Activated CD4-positive, alpha-beta memory T cell treated with anti-CD3 and anti-CD28 coated beads, Interleukin-2, amount 10 ng/mL, durations not matched to agents 7 days and 5 days (primary cell): Measurements from ENCODE around the gene CACNA1D. TPM values are rescaled to one million over a fixed set of nuclear protein-coding genes. Genes with fewer than 3 reads are reported as not detected.

Source experiments
- CTCF ChIA-PET: fragments of 350-600 bp; sonication (Branson Sonifier 250); formaldehyde crosslinking; loops from one replicate; lab custom pipeline; 2021; ENCODE audit warnings: antibody characterized with exemption, inconsistent platforms; lab: Charles Lee
- POLR2A ChIA-PET: fragments of 350-600 bp; sonication (Branson Sonifier 250); formaldehyde crosslinking; loops from one replicate; lab custom pipeline; 2021; ENCODE audit warnings: antibody characterized with exemption; lab: Charles Lee
- DNase-seq: peaks from one replicate; pipeline ENCODE4 v3.0.0-alpha.2; 2020
- H3K27ac Mint-ChIP-seq: one replicate; pipeline ENCODE4 v1.8.0; 2021; ENCODE audit warnings: mild to moderate bottlenecking, mixed read lengths
- H3K27me3 Mint-ChIP-seq: one replicate; pipeline ENCODE4 v1.8.0; 2021; ENCODE audit warnings: mixed read lengths
- H3K36me3 Mint-ChIP-seq: one replicate; pipeline ENCODE4 v1.8.0; 2021; ENCODE audit warnings: low read depth, mixed read lengths
- H3K4me1 Mint-ChIP-seq: one replicate; pipeline ENCODE4 v1.8.0; 2021; ENCODE audit warnings: mixed read lengths
- H3K4me3 Mint-ChIP-seq: one replicate; pipeline ENCODE4 v1.8.0; 2021; ENCODE audit warnings: mild to moderate bottlenecking, mixed read lengths
- H3K9me3 Mint-ChIP-seq: one replicate; pipeline ENCODE4 v1.8.0; 2021; ENCODE audit warnings: mixed read lengths
- total RNA-seq, 2 experiments: library from RNA; stranded (reverse); gene quantifications; one replicate each; pipeline ENCODE4 v1.2.3, GENCODE V29; 2021

The CACNA1D gene
- total RNA-seq, 2 experiments from 2014 or later: 2.5 to 3.2 TPM

DNA sequence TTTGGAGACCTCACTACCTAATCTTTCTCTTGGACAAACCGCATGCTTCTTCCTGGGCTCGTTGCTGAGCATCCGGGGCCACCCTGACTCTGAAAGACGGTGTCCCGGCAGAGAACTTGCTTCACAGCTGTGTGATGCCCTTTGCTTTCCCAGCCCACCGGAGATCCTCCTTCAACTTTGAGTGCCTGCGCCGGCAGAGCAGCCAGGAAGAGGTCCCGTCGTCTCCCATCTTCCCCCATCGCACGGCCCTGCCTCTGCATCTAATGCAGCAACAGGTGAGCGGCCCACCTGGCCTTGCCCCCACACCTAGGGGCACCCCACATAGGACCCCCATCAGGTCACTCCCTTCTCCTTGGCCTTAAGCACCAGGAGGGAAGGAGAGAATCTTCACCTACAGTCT lies 314.1 kb downstream of the CACNA1D start:
- Mint-ChIP-seq H3K4me3 (no peak overlapping the region), H3K27ac (no peak overlapping the region), H3K36me3 (no peaks in the 10 kb centered on the region), H3K4me1 (no peaks in the 10 kb centered on the region), H3K27me3 (peaks cover 10% of the 10 kb centered on the region), H3K9me3 (no peaks in the 10 kb centered on the region)
- CTCF ChIA-PET: no interaction called here
- POLR2A ChIA-PET: no interaction called here
- peak; percentile 12 for DNase-seq

DNA sequence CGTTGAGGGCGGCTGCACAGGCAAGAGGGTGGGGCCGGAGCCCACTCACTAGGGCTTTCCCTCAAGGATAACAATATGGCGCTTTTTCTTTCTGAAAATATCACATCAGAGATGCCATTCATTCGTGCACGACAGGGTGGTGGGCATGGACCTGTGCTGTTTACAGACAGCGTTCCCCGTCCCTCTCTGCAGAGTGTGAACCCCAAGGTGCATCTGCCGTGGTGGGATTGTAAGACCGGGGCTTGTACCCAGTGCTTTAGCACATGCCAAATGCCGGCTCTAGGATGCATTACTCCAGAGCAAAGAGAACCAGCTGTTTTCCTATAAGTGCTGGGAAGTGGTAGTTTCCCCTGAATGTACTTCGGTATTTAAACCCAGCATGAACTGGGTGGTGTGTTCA lies 314.9 kb downstream of the CACNA1D start:
- ChIA-PET CTCF (interaction anchor here (2.1 kb wide), 1 partner anchor 99 kb away, joined by 7 read pairs; no protein-coding TSS in a partner anchor), POLR2A (no interaction called here)
- H3K4me3 Mint-ChIP-seq: no peak overlapping the region
- DNase-seq: no peak
- no peaks in the 10 kb centered on the region for H3K4me1 Mint-ChIP-seq
- no peak overlapping the region for H3K27ac Mint-ChIP-seq
- H3K27me3 Mint-ChIP-seq: peaks cover 10% of the 10 kb centered on the region
- H3K9me3 Mint-ChIP-seq: no peaks in the 10 kb centered on the region
- H3K36me3 Mint-ChIP-seq: no peaks in the 10 kb centered on the region

DNA sequence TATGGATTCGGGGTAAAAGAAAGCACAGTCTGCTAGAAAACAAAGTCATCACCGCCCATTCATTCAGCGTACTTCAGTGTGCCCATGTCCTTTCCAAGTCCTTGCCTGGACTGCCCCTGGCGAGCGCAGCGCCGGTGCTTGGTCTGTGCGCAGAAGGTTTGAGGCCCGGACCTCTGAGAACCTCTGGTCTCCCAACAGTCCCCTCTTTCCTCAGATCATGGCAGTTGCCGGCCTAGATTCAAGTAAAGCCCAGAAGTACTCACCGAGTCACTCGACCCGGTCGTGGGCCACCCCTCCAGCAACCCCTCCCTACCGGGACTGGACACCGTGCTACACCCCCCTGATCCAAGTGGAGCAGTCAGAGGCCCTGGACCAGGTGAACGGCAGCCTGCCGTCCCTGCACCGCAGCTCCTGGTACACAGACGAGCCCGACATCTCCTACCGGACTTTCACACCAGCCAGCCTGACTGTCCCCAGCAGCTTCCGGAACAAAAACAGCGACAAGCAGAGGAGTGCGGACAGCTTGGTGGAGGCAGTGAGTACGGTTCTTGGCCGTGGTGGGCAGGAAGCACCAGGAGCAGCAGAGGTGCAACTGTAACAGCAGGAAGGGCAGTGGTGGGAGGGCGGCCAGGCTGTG lies 315.5 kb downstream of the CACNA1D start:
- ChIA-PET POLR2A (no interaction called here), CTCF (interaction anchor here (0.7 to 2.1 kb wide), 2 partner anchors 14 to 100 kb away, joined by 3 to 7 read pairs; no protein-coding TSS in a partner anchor)
- H3K4me3 Mint-ChIP-seq: no peak overlapping the region
- H3K4me1 Mint-ChIP-seq: no peaks in the 10 kb centered on the region
- peaks cover 6% of the 10 kb centered on the region for H3K27me3 Mint-ChIP-seq
- no peaks in the 10 kb centered on the region for H3K9me3 Mint-ChIP-seq
- no peaks in the 10 kb centered on the region for H3K36me3 Mint-ChIP-seq
- DNase-seq: no peak
- H3K27ac Mint-ChIP-seq: no peak overlapping the region

DNA sequence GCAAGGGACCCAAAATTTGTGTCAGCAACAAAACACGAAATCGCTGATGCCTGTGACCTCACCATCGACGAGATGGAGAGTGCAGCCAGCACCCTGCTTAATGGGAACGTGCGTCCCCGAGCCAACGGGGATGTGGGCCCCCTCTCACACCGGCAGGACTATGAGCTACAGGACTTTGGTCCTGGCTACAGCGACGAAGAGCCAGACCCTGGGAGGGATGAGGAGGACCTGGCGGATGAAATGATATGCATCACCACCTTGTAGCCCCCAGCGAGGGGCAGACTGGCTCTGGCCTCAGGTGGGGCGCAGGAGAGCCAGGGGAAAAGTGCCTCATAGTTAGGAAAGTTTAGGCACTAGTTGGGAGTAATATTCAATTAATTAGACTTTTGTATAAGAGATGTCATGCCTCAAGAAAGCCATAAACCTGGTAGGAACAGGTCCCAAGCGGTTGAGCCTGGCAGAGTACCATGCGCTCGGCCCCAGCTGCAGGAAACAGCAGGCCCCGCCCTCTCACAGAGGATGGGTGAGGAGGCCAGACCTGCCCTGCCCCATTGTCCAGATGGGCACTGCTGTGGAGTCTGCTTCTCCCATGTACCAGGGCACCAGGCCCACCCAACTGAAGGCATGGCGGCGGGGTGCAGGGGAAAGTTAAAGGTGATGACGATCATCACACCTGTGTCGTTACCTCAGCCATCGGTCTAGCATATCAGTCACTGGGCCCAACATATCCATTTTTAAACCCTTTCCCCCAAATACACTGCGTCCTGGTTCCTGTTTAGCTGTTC lies 316.9 kb downstream of the CACNA1D start:
- Mint-ChIP-seq H3K9me3 (no peaks in the 10 kb centered on the region), H3K27ac (no peak overlapping the region), H3K36me3 (no peaks in the 10 kb centered on the region), H3K4me3 (no peak overlapping the region), H3K4me1 (no peaks in the 10 kb centered on the region), H3K27me3 (peaks cover 4% of the 10 kb centered on the region)
- ChIA-PET POLR2A (no interaction called here), CTCF (interaction anchor here (0.7 to 2.1 kb wide), 2 partner anchors 101 to 157 kb away, joined by 4 to 7 read pairs; no protein-coding TSS in a partner anchor)
- DNase-seq: no peak

DNA sequence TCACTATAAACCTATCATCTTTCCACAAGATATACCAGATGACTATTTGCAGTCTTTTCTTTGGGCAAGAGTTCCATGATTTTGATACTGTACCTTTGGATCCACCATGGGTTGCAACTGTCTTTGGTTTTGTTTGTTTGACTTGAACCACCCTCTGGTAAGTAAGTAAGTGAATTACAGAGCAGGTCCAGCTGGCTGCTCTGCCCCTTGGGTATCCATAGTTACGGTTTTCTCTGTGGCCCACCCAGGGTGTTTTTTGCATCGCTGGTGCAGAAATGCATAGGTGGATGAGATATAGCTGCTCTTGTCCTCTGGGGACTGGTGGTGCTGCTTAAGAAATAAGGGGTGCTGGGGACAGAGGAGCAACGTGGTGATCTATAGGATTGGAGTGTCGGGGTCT lies 318.0 kb downstream of the CACNA1D start:
- no peak overlapping the region for H3K27ac Mint-ChIP-seq
- DNase-seq: no peak
- H3K36me3 Mint-ChIP-seq: no peaks in the 10 kb centered on the region
- no peak overlapping the region for H3K4me3 Mint-ChIP-seq
- CTCF ChIA-PET: no interaction called here
- H3K9me3 Mint-ChIP-seq: no peaks in the 10 kb centered on the region
- POLR2A ChIA-PET: no interaction called here
- H3K27me3 Mint-ChIP-seq: no peaks in the 10 kb centered on the region
- no peaks in the 10 kb centered on the region for H3K4me1 Mint-ChIP-seq

DNA sequence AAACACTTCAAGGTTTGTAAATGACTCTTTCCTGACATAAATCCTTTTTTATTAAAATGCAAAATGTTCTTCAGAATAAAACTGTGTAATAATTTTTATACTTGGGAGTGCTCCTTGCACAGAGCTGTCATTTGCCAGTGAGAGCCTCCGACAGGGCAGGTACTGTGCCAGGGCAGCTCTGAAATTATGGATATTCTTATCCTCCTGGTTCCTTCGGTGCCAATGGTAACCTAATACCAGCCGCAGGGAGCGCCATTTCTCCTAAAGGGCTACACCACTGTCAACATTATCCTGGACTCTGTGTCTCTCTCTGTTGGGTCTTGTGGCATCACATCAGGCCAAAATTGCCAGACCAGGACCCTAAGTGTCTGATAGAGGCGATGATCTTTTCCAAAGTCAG lies 318.8 kb downstream of the CACNA1D start:
- no peak for DNase-seq
- no peak overlapping the region for H3K27ac Mint-ChIP-seq
- POLR2A ChIA-PET: no interaction called here
- H3K36me3 Mint-ChIP-seq: no peaks in the 10 kb centered on the region
- CTCF ChIA-PET: interaction anchor here (0.7 kb wide), 1 partner anchor 25 kb away, joined by 5 read pairs; no protein-coding TSS in a partner anchor
- no peaks in the 10 kb centered on the region for H3K9me3 Mint-ChIP-seq
- no peaks in the 10 kb centered on the region for H3K27me3 Mint-ChIP-seq
- no peak overlapping the region for H3K4me3 Mint-ChIP-seq
- H3K4me1 Mint-ChIP-seq: peaks cover 6% of the 10 kb centered on the region

DNA sequence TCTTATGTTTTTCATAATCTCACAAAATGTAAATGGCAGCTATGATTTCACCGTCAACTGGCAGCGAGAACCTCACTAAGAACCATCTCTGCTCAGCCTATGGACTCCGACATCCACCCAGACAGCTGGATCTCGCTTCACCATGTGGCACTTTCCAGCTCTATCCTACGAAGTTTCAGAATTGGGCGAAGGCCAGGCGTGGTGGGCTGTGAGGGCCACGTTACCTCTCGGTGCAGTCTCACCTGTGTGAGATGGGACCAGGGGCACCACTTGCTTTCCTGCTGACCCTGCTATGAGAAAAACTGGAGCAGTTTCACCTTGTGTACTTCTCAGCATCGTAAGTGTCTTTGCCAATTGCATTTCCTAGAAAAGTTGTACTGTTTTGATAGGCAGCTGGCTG lies 319.5 kb downstream of the CACNA1D start:
- POLR2A ChIA-PET: no interaction called here
- H3K27ac Mint-ChIP-seq: no peak overlapping the region
- no peaks in the 10 kb centered on the region for H3K27me3 Mint-ChIP-seq

DNA sequence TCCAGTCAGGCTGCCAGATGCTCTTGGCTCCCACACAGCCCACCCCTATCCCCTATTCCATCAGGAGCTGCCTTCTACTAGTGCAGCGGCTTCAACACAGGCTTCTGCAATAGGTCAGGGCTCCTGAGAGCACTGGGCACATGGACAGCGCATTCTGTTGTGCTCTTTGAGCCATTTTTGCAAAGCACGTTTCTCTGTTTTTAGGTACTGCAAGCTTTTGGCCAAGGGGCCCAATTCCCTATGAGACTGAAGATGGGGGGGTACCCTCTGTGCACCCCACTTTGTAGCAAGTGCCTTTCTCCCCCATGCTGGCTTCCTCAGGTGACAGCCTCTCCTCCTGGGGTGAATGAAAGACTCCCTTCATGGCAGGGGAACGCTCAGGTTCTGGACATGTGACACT lies 320.7 kb downstream of the CACNA1D start:
- peaks cover 6% of the 10 kb centered on the region for H3K4me1 Mint-ChIP-seq
- H3K4me3 Mint-ChIP-seq: no peak overlapping the region
- no peak overlapping the region for H3K27ac Mint-ChIP-seq
- H3K27me3 Mint-ChIP-seq: no peaks in the 10 kb centered on the region
- CTCF ChIA-PET: no interaction called here
- H3K36me3 Mint-ChIP-seq: no peaks in the 10 kb centered on the region
- DNase-seq: no peak
- H3K9me3 Mint-ChIP-seq: no peaks in the 10 kb centered on the region
- POLR2A ChIA-PET: no interaction called here

More for the DNA sequence above, 319.5 kb downstream of the CACNA1D start:
- Mint-ChIP-seq H3K9me3 (no peaks in the 10 kb centered on the region), H3K4me3 (no peak overlapping the region), H3K4me1 (peaks cover 6% of the 10 kb centered on the region), H3K36me3 (no peaks in the 10 kb centered on the region)
- DNase-seq: no peak
- CTCF ChIA-PET: no interaction called here

DNA sequence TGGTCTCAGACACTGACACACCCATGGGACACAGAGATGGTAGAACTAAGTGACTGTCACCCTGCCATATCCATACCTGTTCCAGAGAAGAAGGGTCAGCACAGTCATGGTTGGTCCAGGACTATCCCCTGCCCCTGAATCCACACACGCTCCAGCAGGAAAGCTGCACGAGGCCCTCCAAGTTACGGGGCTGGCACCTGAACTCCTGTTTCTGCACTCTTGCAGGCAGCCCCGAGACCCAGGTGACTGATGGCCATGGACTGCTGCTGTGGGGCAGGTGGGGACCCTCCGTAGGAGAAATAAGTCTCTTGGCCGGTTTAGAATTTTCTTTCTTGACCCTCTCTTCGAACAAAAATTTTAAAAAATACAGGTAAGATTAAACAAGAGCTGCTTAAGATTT lies 321.2 kb downstream of the CACNA1D start:
- DNase-seq: no peak
- peaks cover 6% of the 10 kb centered on the region for H3K4me1 Mint-ChIP-seq
- ChIA-PET CTCF (no interaction called here), POLR2A (no interaction called here)
- H3K36me3 Mint-ChIP-seq: no peaks in the 10 kb centered on the region
- H3K27me3 Mint-ChIP-seq: no peaks in the 10 kb centered on the region
- no peak overlapping the region for H3K27ac Mint-ChIP-seq
- H3K4me3 Mint-ChIP-seq: no peak overlapping the region
- no peaks in the 10 kb centered on the region for H3K9me3 Mint-ChIP-seq

DNA sequence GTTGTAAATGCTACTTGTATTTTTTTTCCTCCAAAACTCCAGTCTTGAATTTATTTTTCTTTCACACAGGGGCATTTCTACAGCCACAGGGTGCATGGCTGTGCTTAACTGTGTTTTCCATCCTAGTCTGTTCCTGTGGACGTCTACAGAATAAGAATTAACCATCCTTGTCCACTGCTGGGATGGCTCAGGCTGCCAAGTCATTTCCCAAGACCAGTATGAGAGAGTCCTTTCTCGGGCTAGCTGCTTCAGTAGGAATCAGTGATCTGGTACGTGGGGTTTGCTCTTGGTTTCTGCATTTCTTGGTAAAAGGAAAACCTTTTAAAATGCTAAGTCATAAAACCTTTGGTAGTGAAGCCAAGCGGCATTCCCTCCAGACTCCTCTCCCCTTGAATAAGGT lies 322.0 kb downstream of the CACNA1D start:
- no peak overlapping the region for H3K4me3 Mint-ChIP-seq
- ChIA-PET CTCF (interaction anchor here (0.7 to 2.2 kb wide), 4 partner anchors 106 to 543 kb away, joined by 4 to 6 read pairs (median 5); no protein-coding TSS in a partner anchor), POLR2A (no interaction called here)
- no peaks in the 10 kb centered on the region for H3K9me3 Mint-ChIP-seq
- no peaks in the 10 kb centered on the region for H3K36me3 Mint-ChIP-seq
- no peak overlapping the region for H3K27ac Mint-ChIP-seq
- H3K27me3 Mint-ChIP-seq: no peaks in the 10 kb centered on the region
- peaks cover 6% of the 10 kb centered on the region for H3K4me1 Mint-ChIP-seq
- DNase-seq: no peak

DNA sequence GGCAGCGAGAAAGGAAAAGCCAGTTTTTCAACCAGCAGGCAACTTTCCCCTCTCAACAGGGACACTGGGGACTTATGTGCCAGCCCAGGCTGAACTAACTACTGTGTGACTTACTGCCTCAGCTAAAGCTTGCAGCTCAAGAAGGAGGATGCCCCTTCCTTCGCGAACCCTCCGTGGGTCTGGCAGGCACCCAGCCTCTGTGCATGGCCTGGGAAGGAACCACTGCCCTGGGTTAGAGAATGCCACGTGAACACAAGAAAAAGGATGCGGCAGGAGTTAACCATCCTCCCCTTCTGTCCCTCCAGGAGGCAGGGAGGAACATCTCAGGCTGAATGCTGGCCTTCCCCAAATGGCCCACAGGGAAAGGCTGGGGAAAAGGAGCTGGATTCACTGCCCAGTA lies 322.8 kb downstream of the CACNA1D start:
- Mint-ChIP-seq H3K27me3 (no peaks in the 10 kb centered on the region), H3K27ac (no peak overlapping the region), H3K9me3 (no peaks in the 10 kb centered on the region), H3K36me3 (no peaks in the 10 kb centered on the region), H3K4me1 (peaks cover 6% of the 10 kb centered on the region), H3K4me3 (no peak overlapping the region)
- ChIA-PET POLR2A (no interaction called here), CTCF (interaction anchor here (2.2 kb wide), 1 partner anchor 107 kb away, joined by 6 read pairs; no protein-coding TSS in a partner anchor)
- no peak for DNase-seq

DNA sequence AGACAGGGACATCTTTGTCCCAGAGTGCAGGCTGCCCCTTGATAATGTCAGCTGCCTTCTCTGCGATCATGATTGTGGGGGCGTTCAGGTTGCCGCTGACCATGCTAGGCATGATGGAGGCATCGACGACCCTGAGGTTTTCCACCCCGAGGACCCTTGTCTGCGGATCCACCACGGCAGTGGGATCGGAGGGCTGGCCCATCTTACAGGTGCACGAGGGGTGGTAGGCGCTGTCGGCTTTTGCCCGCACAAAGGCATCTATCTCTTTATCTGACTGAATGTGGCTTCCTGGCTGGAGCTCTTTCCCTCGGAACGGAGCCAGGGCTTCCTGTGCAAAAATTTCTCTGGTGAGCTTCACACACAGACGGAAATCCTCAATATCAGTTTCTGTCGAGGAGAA lies 323.4 kb downstream of the CACNA1D start:
- DNase-seq: no peak
- Mint-ChIP-seq H3K4me1 (peaks cover 6% of the 10 kb centered on the region), H3K9me3 (no peaks in the 10 kb centered on the region), H3K36me3 (no peaks in the 10 kb centered on the region), H3K27me3 (no peaks in the 10 kb centered on the region), H3K27ac (no peak overlapping the region), H3K4me3 (no peak overlapping the region)
- ChIA-PET CTCF (interaction anchor here (1.2 to 2.2 kb wide), 2 partner anchors 28 to 108 kb away, joined by 3 to 6 read pairs; partner anchors contain the start of genes CHDH and IL17RB), POLR2A (no interaction called here)
